IPS DF 4.7 (cell line): ENCODE results near the gene DYDC1.
"Not testable (repeated sequence)": the region's sequence is repeated elsewhere in the genome, so short reads cannot be mapped to it uniquely, and the experiment has no call there.

Source experiments
- DNase-seq: peaks from one replicate; pipeline ENCODE4 v3.0.0-alpha.2; 2013; ENCODE audit warnings: low spot score; ENCODE audit errors: extremely low read depth

The DYDC1 gene

DNA sequence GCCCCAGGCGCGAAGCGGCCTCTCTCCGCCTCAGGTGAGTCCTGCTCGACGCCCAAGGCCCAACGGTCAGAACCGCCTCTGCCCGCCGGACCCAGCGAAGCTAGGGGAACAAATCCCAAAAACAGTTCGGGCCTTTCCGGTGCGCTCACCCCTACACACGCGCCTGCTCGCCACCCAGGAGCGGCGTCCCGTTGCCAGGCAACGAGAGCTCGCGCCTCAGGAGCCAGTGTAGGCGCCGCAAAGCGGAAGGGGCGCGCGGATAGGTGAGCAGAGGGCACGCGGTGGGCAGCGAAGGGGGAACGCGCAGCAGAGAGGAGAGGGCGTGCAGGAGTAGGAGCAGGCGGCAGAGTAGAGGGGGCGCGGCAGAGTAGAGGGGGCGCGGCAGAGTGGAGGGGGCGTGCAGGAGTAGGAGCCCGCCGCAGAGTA lies at the start of gene DYDC1, which contains the start of gene DYDC2:
TSS of gene DYDC1 (minus strand) at position 193 of the 426 bp plus-strand sequence. CDS start 4,154 bp downstream, outside the sequence.
TSS of gene DYDC2 (plus strand) at position 219 of the 426 bp plus-strand sequence. CDS start 5,663 bp downstream, outside the sequence.
- DNase-seq = no peak

DNA sequence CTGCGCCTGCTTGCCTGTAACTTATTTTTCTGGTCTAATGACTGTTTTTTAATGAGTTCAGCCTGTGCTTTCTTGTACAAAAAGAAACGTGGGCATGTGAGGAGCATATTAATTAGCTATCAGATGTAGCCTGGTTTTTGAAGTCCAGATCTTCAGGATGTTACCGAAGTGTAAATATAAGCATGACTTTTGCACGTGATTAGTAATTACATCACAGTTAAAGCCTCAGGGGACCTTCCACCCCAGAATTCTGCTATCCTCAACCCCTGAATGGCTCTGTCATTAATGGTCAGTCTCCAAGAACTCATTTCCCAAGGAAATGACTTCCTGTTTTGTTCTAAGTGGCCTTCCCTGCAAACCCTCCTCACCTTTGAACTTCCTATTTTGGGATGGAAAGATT lies 49.6 kb upstream of the DYDC1 start:
- DNase-seq = no peak

DNA sequence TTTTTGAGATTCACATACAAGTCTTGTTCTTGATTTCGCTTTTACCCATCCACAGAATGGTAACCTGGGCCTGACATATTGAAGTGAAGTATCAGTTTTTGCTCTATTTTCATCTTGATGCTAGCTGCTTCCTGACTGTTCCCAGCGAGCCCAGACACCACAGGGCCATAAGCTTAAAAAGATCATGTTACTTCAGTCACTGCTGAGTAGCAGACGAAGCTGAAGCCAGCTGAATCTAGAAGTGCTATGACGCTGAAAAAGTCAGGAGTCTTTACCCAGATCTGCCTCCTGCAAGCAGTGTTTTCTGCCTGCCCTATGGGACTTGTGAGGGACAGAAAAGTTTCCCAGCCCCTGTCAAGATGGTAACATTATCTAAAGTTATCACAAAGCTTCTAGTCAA lies 49.1 kb upstream of the DYDC1 start:
- DNase-seq = no peak

DNA sequence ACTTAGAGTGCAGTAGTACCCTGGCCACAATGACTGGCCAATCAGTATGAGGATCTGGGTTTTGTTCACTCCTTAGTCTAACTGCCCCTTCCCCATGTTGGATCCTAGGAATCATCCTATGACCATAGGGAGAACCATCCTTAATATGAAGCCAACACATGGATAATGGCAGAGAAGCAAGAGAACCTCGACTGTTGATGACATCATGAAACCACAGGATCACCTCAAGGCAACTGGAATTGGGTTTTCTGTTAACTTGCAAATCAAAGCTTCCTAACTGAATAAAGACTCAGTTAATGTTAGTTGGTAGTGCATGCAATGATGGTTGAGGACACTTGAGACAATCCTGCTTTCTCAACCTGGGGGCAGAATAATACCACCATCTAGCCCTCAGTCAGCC lies 48.5 kb upstream of the DYDC1 start:
- DNase-seq = no peak

DNA sequence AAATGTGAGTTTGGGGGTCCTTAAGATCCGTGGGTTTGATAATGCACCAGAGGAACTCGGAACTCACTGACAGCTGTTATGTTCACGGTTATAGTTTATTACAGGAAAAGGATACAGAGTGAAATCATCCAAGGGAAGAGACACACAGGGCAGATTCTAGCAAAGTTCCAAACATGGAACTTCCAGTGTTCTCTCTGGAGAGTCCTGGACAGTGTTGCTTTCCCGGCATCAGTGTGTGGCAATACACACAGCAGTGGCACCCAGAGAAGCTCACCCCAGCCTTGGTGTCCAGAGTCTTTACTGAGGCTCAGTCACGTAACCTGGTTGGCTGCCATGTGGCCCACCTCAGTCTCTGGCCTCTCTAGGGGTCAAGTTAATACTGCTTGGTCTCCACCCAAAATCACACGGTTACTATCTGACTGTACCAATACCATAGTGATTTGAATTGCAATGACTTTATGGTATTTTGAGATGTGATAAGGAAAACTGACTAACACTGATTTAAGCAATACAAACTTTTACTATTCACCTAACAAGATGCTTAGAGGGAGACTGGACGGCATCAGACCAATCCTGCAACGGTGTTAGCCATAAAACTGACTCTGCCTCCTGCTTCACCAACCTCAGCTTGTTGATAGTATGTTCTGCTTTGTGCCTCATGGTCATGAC lies 43.7 kb upstream of the DYDC1 start:
- no peak for DNase-seq

DNA sequence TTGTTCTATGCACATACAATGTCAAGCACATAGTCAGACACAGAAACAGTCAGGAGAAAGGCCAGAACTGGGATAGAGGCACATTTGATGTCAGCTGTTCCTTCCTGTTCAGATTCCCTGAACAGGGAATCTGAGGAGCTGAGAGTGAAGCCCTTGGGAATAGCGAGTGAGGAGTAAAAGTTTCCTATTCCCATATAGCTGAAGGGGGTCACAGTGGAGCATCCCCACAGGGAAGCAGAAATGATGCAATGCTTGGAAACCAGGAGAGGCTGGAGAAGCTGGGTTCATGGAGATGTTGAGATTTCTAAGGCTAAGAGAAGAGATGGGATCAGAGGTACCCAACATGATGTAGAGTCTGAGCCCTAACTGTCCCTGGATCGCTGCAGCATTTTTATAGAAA lies 40.5 kb upstream of the DYDC1 start:
- no peak for DNase-seq

DNA sequence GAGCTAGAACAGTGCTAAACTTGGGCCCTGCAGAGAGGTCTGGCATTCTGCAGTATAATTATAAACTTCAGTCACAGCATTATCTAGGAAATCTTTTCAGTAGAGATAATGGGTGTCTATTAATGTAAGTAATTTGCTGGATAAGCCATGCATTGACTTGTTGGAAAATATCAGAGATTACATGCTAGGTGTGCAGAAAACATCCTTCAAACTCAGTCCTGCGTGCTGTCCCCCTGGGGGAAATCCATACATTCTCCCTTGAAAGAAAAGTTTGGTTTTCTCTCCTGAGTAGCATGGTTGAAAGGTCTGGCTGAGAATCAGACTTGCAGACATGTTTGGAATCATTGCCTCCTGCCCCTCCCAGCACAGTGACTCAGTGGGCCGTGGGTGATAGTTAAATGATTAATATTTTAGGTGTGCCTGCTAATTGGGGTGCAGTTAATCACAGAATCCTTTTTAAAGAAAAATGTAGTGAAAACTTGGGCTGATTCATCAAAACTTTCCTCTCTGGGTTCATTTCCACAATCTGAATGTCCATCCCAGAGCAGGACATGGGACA lies 37.9 kb upstream of the DYDC1 start:
- no peak for DNase-seq

DNA sequence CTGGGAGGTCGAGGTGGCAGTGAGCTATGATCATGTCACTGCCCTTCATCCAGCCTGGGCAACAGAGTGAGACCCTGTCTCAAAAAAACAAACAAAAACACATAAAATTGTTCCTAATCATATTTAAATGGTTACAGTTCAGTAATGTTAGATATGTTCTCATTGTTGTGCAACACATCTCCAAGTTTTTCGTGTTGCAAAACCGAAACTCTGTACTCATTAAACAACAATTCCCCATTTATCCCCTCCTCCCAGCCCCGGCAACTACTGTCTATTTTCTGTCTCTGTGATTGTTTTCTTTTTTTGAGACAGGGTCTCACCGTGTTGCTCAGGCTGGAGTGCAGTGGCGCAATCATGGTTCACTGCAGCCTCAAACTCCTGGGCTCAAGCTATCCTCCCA lies 35.7 kb upstream of the DYDC1 start:
- DNase-seq = no peak

DNA sequence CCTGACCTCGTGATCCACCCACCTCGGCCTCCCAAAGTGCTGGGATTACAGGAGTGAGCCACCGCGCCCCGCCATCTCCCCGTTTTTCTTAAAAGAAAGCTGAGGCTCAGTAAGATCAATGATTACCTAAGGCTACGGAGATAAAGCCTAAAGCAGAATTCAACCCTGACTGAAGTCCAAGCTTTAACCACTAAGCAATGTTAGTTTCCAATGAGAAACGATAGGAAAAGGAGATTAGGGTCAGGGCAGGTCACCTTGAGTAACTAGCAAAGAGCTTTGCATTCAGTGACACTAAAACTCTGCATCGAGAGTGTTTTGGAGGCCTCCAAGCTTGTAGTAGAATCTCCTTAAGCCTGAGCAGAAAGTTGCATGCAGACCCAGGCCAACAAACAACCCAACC lies 34.2 kb upstream of the DYDC1 start:
- no peak for DNase-seq

DNA sequence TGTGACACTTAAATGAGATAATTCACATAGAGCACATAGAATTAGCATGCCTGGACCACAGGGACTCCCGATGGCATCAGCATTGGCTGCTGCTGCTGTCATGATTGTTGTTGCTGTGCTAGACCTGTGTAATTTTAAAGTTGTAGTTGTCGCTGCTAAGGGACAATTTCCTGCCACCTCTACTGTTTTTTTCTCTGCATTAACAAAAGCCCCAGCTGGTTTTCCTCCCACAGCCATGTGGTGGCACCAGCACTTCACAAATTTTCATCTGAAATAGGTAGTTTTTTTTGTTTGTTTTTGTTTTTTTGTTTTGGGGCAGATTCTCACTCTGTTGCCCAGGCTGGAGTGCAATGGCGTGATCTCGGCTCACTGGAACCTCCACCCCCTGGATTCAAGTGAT lies 26.4 kb upstream of the DYDC1 start:
- no peak for DNase-seq

DNA sequence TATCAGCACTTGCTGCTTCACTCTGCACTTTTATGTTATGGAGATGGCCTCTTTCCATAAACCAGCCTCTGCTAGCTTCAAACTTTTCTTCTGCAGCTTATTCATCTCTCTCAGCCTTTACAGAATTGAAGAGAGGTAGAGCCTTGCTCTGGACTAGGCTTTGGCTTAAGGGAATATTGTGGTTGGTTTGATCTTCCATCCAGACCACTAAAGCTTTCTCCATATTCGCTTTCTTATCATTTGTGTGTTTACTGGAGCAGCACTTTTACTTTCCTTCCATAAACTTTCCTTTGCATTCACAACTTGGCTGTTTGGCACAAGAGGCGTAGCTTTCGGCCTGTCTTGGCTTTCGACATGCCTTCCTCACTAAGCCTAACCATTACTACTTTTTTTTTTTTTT lies 23.6 kb upstream of the DYDC1 start:
- DNase-seq = no peak

DNA sequence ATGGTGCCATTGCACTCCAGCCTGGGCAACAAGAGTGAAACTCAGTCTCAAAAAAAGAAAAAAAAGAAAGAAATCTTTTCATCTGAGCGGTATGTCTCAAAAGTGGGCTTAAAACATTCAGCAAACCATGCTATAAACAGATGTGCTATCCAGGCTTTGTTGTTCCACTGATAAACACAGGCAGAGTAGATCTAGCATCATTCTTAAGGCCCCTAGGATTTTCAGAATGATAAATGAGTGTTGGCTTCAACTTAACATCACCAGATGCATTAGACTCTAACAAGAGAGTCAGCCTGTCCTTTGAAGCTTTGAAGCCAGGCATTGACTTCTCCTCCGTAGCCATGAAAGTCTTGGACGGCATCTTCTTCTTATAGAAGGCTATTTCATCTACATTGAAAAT lies 23.1 kb upstream of the DYDC1 start:
- no peak for DNase-seq

DNA sequence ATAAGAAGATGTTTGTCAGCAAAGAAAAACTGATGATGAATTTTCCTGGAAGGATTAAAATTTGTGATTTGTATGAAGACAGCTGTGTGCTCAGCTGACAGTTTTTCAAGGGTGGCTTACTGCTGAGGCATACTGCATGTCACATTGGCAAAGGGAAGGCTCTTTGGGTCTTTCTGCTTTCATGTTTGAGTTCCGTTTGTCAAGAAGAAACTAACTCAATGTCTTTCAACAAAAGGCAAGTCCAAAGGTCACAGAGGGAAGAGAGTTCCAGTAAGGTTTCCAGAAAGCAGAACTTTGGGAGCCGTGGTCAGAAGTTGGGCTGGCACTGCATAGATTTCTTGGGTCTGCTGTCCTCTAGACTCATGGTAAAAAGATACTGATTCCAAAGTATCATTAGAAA lies 16.9 kb upstream of the DYDC1 start:
- DNase-seq = no peak

DNA sequence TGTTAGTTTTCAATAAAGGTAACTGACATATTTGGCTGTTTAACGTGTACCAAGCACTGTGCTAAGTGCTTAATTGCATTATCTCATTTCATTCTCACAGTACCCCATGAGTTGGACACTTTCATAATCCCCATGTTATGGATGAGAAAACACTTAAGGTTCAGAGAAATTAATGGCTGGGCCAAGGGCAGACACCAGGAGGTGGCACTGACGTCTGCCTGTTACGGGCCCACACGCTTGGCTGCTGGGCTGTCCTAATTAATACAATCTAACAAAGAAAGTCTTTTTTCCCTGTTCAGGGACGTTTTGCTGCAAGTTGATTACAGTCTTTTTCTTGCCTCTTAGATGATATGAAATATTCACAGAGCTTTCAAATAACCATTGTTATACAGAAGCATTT lies 16.1 kb upstream of the DYDC1 start:
- DNase-seq = no peak

DNA sequence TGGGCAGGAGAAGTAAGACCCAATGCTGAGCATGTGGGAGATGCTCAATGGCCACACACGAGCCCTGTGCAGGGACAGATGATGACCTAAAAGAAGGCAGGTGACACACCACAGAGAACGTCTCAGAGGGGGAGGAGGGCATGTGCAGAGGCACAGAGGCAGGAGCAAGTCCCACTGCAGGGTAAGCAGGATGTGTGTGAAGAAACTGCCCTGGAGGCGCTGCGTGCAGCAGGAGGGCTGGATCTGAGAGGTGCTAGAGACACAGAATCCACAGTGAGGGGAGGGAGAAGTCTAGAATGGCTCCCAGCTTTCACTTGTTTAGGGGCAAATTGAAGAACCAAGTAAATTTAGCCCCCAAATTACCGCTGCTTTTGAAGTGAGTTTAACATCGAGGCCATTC lies 14.9 kb upstream of the DYDC1 start:
- no peak for DNase-seq

DNA sequence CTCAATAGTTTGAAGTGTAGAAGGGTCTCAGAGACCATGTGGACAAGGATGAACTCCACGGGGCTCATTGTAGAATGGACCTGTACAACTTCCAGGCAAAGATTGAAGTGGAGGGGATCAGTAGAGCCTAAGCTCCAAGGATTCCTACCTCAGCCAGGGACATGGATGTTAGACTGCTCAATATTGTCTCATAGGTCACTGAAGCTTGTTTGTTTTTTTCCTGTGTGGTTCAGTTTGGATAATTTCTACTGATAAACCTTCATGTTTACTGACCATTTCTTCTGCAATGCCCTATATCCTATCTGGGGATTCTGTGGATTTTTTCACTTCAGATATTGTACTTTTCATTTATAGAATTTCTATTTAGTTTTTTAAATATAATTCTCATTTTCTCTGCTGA lies 9.0 kb upstream of the DYDC1 start:
- no peak for DNase-seq

DNA sequence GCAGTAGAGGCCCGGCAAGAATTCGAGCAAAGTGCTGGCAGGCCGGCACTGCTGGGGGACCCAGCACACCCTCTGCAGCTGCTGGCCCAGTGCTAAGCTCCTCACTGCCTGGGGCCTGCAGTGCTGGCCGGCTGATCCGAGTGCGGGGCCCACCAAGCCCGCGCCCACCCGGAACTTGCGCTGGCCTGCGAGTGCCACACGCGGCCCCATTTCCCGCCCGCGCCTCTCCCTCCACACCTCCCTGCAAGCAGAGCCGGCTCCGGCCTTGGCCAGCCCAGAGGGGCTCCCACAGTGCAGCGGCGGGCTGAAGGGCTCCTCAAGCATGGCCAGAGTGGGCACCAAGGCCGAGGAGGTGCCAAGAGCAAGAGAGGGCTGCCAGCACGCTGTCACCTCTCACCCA lies 3.1 kb upstream of the DYDC1 start:
- no peak for DNase-seq

DNA sequence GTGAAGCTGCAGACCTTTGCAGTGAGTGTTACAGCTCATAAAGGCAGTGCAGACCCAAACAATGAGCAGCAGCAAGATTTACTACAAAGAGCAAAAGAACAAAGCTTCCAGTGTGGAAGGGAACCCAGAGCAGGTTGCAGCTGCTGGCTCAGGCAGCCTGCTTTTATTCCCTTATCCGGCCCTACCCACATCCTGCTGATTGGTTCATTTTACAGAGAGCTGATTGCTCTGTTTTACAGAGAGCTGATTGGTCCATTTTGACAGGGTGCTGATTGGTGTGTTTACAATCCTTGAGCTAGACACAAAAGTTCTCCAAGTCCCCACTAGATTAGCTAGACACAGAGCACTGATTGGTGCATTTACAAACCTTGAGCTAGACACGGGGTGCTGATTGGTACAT lies 2.4 kb upstream of the DYDC1 start:
- DNase-seq = not testable (repeated sequence)

DNA sequence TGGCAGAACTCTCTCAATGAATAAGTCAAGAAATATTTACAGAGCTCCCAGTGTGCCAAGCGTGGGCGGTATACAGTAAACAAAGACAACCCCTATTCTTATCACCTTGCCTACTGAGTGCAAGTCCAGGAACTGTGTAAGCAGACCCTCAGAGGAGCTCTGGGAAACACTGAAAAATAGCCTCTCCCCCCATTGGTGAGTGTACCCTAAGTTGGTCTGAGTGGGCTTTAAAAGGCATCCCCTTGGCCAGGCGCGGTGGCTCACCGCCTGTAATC lies 1.2 kb upstream of the DYDC1 start:
- DNase-seq = no peak

DNA sequence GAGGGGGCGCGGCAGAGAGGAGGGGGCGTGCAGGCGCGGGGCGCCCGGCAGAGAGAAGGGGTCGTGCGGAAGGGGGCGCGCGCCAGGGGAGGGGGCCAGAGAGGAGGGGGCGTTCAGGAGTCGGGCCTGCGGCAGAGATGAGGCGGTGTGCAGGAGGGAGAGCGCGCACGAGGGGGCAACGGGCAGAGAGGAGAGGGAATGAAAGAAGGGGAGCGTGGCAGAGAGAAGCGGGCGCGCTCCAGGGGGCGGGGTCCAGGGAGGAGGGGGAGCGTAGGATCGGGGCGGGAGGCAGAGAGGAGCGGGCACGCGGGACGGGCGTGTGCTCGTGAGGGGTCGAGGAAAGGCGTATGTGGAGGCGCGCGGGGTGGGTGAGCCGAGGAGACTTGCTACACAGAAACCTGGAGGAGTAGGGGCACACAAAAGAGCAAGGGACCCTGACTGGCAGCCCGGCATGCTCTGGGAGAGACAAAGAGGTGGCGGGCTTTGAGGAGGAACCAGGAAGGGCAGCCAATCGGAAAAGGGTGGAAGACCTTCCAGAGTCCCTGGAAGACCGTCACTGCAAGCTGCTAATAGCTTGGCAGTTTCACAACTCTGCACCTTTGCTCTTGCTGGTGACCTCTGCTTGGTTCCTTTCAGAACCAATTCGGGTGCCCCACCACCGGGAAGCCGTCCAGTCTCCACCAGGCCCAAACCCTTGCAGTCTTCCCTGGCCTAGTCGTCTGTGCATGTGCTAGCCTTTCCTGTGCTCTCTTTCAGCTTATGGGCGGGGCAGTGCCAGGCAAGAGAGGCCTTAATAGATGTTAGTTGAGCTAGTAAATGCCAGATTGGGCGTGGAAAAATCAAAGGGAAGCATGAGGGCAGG lies 665 bp upstream of the DYDC1 start:
- no peak for DNase-seq

DNA sequence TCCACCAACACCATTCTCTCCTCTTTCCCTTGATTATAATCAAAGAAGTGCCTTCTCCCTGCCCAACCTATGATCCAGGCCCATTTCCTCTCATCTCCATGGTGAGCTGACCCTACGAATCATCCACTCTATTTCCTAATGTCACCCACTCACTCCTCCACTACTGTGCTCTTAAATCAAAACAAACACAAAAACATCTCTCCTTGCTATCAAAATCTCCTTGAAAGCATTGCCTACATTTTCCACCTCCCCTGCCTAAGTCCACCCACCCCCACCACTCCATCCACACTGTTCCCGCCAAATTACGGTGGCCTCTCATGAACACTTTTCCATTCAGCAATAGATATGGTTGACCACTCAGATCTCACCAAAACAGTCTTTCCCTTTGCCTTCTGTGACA lies 5.3 kb downstream of the DYDC1 start:
- no peak for DNase-seq

DNA sequence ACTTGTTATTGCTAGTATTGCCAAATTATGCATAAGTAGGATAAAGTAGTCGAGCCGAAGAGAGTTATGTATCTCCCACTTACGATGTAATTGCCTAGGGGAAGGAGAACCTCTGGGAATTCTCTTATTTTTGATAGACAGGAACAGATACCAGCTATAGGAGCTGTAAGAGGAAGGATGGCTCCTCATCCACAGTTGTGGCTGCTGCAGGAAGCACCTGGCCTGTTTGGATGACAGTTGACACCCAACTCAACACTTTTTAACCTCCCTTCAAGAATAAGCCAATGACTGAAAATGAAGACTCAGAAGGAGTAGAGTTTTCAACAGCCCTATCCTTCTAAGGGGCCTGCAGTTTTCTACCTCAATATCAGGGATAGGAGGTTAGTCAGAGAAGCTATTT lies 6.3 kb downstream of the DYDC1 start:
- DNase-seq = no peak

DNA sequence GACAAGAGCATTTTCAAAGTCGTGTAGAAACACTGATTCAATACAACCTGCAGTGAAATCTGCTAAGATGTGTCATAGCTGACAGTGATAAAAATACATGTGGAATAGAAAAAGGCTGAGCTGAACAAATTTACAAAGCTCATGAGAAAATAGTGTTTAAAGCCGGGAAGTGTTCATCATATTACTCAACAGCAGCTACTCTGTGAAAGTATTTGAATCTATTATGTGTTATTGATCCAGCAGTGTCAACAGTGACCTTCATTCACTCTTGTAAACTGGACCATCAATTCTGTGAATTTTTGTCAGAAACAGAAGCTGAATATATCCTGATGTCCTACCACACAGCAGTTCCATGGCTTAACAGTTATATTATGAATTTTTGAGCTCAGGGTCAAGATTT lies 11.6 kb downstream of the DYDC1 start:
- DNase-seq = no peak
